Putamen (tissue), 1 donor: ENCODE results near the gene SPEM1.
"Not testable (repeated sequence)": the region's sequence is repeated elsewhere in the genome, so short reads cannot be mapped to it uniquely, and the experiment has no call there.

Source experiments
- DNase-seq: peaks from one replicate; pipeline ENCODE4 v3.0.0-alpha.2; 2016; ENCODE audit warnings: low spot score

Gene SPEM1

DNA sequence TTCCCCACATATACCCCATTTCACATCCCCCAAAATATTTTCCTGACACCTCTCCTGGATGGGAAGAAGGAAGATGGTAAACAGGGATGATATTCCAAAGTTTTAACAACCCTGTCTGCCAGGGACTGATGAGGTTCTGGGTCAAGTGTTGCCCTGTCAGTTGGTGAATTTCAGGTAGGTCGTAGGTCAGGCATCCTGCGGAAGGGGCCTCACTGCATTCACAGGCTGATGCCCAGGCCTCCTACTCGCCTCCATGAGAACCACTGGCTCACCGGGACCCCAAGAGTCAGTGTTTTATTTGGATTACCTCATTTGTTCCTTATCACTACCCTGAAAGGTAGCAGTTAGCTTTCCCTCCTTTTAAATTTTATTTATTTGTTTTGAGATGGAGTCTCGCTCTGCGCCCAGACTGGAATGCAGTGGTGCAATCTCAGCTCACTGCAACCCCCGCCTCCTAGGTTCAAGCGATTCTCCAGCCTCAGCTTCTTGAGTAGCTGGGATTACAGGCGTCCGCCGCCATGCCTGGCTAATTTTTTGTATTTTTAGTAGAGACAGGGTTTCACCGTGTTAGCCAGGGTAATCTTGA lies 48.8 kb downstream of the SPEM1 start:
- no peak for DNase-seq

DNA sequence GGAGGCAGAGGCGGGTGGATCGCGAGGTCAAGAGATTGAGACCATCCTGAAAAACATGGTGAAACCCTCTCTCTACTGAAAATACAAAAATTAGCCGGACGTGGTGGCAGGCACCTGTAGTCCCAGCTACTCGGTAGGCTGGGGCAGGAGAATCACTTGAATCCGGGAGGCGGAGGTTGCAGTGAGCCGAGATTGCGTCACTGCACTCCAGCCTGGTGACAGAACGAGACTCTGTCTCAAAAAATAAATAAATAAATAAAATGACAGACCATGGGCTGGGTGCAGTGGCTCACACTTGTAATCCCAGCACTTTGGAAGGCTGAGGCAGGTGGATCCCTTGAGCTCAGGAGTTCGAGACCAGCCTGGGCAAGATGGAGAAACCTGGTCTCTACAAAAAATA lies 49.7 kb downstream of the SPEM1 start:
- not testable (repeated sequence) for DNase-seq

- not testable (repeated sequence) for DNase-seq
Observed at GRCh38 chr17:7470457-7470973, 50.4 kb downstream of the SPEM1 start.
